IMR-90 (cell line): ENCODE measurements around the gene SUN1. TPM values are rescaled to one million over a fixed set of nuclear protein-coding genes. Genes with fewer than 3 reads are reported as not detected.
A peak's percentile ranks its signal among the peaks of the same experiment; 100 is the strongest.

Experiments used
- ATAC-seq: fragments of 200-7000 bp; cut with Tn5 transposase; 2 replicates; pipeline ENCODE4 v1.9.1; 2020; ENCODE audit warnings: low read depth, mild to moderate bottlenecking, moderate library complexity
- BruUV-seq: library from RNA; stranded (reverse); fragments of 400-500 nt; replicated peaks from 2 replicates; lab custom pipeline; 2021; lab: Mats Ljungman, UMichigan
- CTCF ChIA-PET: fragments of 300-600 bp; formaldehyde crosslinking; extraction: SDS; loops from one replicate; lab custom pipeline; 2021; ENCODE audit warnings: antibody characterized with exemption; lab: Yijun Ruan, JAX
- POLR2A ChIA-PET: fragments of 300-600 bp; sonication (Branson Sonifier 250); formaldehyde crosslinking; loops from one replicate; lab custom pipeline; 2022; ENCODE audit warnings: antibody characterized with exemption; ENCODE audit not compliant: unreplicated experiment; lab: Charles Lee
- DNase-seq: peaks from one replicate; pipeline ENCODE4 v3.0.0; 2013
- H2AFZ ChIP-seq: replicated peaks from 2 replicates; pipeline ENCODE3; 2013; ENCODE audit warnings: low read length, mild to moderate bottlenecking; ENCODE audit not compliant: poor library complexity
- H2AK5ac ChIP-seq: 2 replicates; pipeline ENCODE4 v1.6.1; 2013; ENCODE audit warnings: low read depth, low read length, inconsistent platforms
- H2AK9ac ChIP-seq: replicated peaks from 2 replicates; pipeline ENCODE3; 2013; ENCODE audit warnings: mild to moderate bottlenecking, low read depth, low read length, moderate library complexity; ENCODE audit not compliant: poor library complexity
- H2BK120ac ChIP-seq: 2 replicates; pipeline ENCODE4 v1.6.1; 2013; ENCODE audit warnings: low read depth, low read length, inconsistent platforms
- H2BK15ac ChIP-seq: 3 replicates; pipeline ENCODE4 v1.6.1; 2013; ENCODE audit warnings: low read depth, low read length, inconsistent platforms
- H2BK20ac ChIP-seq: 2 replicates; pipeline ENCODE4 v1.6.1; 2013; ENCODE audit warnings: low read depth, mild to moderate bottlenecking, inconsistent platforms, low read length, moderate library complexity
- H2BK5ac ChIP-seq: 2 replicates; pipeline ENCODE4 v1.6.1; 2013; ENCODE audit warnings: mild to moderate bottlenecking, low read depth, low read length, inconsistent platforms; ENCODE audit not compliant: poor library complexity, severe bottlenecking
- H3K14ac ChIP-seq: replicated peaks from 2 replicates; pipeline ENCODE4 v1.6.1; 2013; ENCODE audit warnings: low read depth, low read length, inconsistent platforms
- H3K18ac ChIP-seq: 2 replicates; pipeline ENCODE4 v1.6.1; 2013; ENCODE audit warnings: low read depth, low read length, control low read depth
- H3K23ac ChIP-seq: 2 replicates; pipeline ENCODE4 v1.6.1; 2013; ENCODE audit warnings: low read depth, low read length, inconsistent platforms
- H3K27ac ChIP-seq: 2 replicates; pipeline ENCODE4 v1.5.1; 2013; ENCODE audit warnings: mild to moderate bottlenecking, control low read depth, low read length; ENCODE audit not compliant: insufficient read depth
- H3K27me3 ChIP-seq: 2 replicates; pipeline ENCODE4 v1.6.1; 2013; ENCODE audit warnings: low read length; ENCODE audit not compliant: control insufficient read depth, insufficient read depth
- H3K36me3 ChIP-seq: 2 replicates; pipeline ENCODE4 v1.6.1; 2013; ENCODE audit warnings: low read length, mixed read lengths; ENCODE audit not compliant: control insufficient read depth, insufficient read depth
- H3K4ac ChIP-seq: 2 replicates; pipeline ENCODE4 v1.6.1; 2013; ENCODE audit warnings: low read depth, low read length, inconsistent platforms
- H3K4me1 ChIP-seq: 2 replicates; pipeline ENCODE4 v1.6.1; 2013; ENCODE audit warnings: low read length, mixed read lengths; ENCODE audit not compliant: control insufficient read depth, insufficient read depth
- H3K4me2 ChIP-seq: 2 replicates; pipeline ENCODE4 v1.6.1; 2013; ENCODE audit warnings: low read depth, mild to moderate bottlenecking, control low read depth, low read length, moderate library complexity
- H3K4me3 ChIP-seq: 2 replicates; pipeline ENCODE4 v1.5.1; 2013; ENCODE audit warnings: low read depth, mild to moderate bottlenecking, control low read depth, low read length, moderate library complexity; ENCODE audit not compliant: insufficient read depth
- H3K56ac ChIP-seq: 2 replicates; pipeline ENCODE4 v1.6.1; 2013; ENCODE audit warnings: low read length, inconsistent platforms; ENCODE audit not compliant: insufficient read depth; ENCODE audit errors: extremely low read depth
- H3K79me1 ChIP-seq, 2 experiments: 2 replicates each; pipeline ENCODE4 v1.6.1; 2013; ENCODE audit warnings: low read length in 2 of 2, inconsistent platforms in 1 of 2, low read depth in 1 of 2
- H3K9ac ChIP-seq: 2 replicates; pipeline ENCODE4 v1.6.1; 2013; ENCODE audit warnings: low read depth, low read length, control low read depth
- H3K9me1 ChIP-seq: 2 replicates; pipeline ENCODE4 v1.6.1; 2013; ENCODE audit warnings: low read length, inconsistent platforms; ENCODE audit not compliant: insufficient read depth
- H3K9me3 ChIP-seq: 2 replicates; pipeline ENCODE4 v1.6.1; 2013; ENCODE audit warnings: low read length; ENCODE audit not compliant: control insufficient read depth, insufficient read depth
- H4K20me1 ChIP-seq: 2 replicates; pipeline ENCODE4 v1.6.1; 2013; ENCODE audit warnings: low read length, inconsistent platforms; ENCODE audit not compliant: insufficient read depth
- H4K5ac ChIP-seq: 2 replicates; pipeline ENCODE4 v1.6.1; 2013; ENCODE audit warnings: mild to moderate bottlenecking, low read depth, low read length, control low read depth
- H4K8ac ChIP-seq, 2 experiments: 2 replicates each; pipeline ENCODE4 v1.6.1; 2013; ENCODE audit warnings: low read depth in 2 of 2, low read length in 2 of 2, control low read depth in 1 of 2, inconsistent platforms in 1 of 2
- H4K91ac ChIP-seq: 2 replicates; pipeline ENCODE4 v1.6.1; 2013; ENCODE audit warnings: low read depth, low read length, inconsistent platforms; ENCODE audit not compliant: insufficient read depth
- BHLHE40 ChIP-seq: fragments of 150-350 bp; IDR thresholded peaks from 2 replicates; pipeline ENCODE4 v1.6.1; 2016; ENCODE audit warnings: mild to moderate bottlenecking, low read depth, low read length
- CEBPB ChIP-seq: IDR thresholded peaks from 2 replicates; pipeline ENCODE4 v1.6.1; 2012; ENCODE audit warnings: low read depth, low read length, improper control_type of control experiment
- MAZ ChIP-seq: IDR thresholded peaks from 2 replicates; pipeline ENCODE4 v1.6.1; 2012; ENCODE audit warnings: low read depth, mild to moderate bottlenecking, low read length, improper control_type of control experiment, moderate library complexity, borderline replicate concordance
- NFE2L2 ChIP-seq: fragments of 150-350 bp; IDR thresholded peaks from 2 replicates; pipeline ENCODE4 v1.6.1; 2016; ENCODE audit warnings: low read depth, mild to moderate bottlenecking, low read length
- POLR2A ChIP-seq: IDR thresholded peaks from 2 replicates; pipeline ENCODE4 v1.6.1; 2012; ENCODE audit warnings: mild to moderate bottlenecking, low read depth, low read length
- RCOR1 ChIP-seq: IDR thresholded peaks from 2 replicates; pipeline ENCODE4 v1.6.1; 2012; ENCODE audit warnings: mild to moderate bottlenecking, low read length, improper control_type of control experiment; ENCODE audit not compliant: insufficient replicate concordance
- RFX5 ChIP-seq: IDR thresholded peaks from 2 replicates; pipeline ENCODE4 v1.8.0; 2012; ENCODE audit warnings: low read depth, mild to moderate bottlenecking, low read length, moderate library complexity
- WGBS, 2 experiments: methylation state at CpG; one replicate each; pipeline versions ENCODE4 v1.1.5 to v1.1.7; 2013; ENCODE audit warnings: missing lambda C conversion rate in 2 of 2; ENCODE audit not compliant: insufficient read length in 1 of 2; ENCODE audit errors: extremely low coverage in 2 of 2; 5-methylcytosine and 5-hydroxymethylcytosine counted together
- dilution Hi-C: fragments of 300-500 bp; cut with HindIII; formaldehyde crosslinking; loops from one replicate; pipeline ENCODE4 v1.14.3; 2018; ENCODE audit warnings: low sequenced_read_pairs; ENCODE audit not compliant: unreplicated experiment
- in situ Hi-C: fragments of 300-500 bp; cut with MboI; formaldehyde crosslinking; loops from 3 replicates; pipeline ENCODE4 v1.14.3; 2019; ENCODE audit warnings: low sequenced_read_pairs, inconsistent platforms, mixed read lengths
- intact Hi-C: fragments of 100-400 bp; cut with micrococcal nuclease; formaldehyde crosslinking; loops from 2 replicates; pipeline ENCODE4 v1.10.0; 2022
- polyA plus RNA-seq, 3 experiments: library from polyadenylated mRNA; depleted of rRNA; stranded (reverse); fragments of >200 nt; gene quantifications; 2 replicates each; pipeline ENCODE4 v1.2.3, GENCODE V29; 2012; ENCODE audit warnings: low replicate concordance in 1 of 3
- total RNA-seq: library from RNA; depleted of rRNA; stranded (reverse); fragments of >200 nt; gene quantifications from 2 replicates; pipeline ENCODE4 v1.2.3, GENCODE V29; 2012
- TF ChIP-seq, protein P1 (sequence below): fragments of 150-350 bp; IDR thresholded peaks from 2 replicates; pipeline ENCODE4 v1.6.1; 2017; ENCODE audit warnings: mild to moderate bottlenecking, antibody characterized with exemption, low read length, low read depth

Gene SUN1
- total and polyA plus RNA-seq, 2 of the 4 experiments (the other 2 are of a cell fraction): 113 to 239 TPM

DNA sequence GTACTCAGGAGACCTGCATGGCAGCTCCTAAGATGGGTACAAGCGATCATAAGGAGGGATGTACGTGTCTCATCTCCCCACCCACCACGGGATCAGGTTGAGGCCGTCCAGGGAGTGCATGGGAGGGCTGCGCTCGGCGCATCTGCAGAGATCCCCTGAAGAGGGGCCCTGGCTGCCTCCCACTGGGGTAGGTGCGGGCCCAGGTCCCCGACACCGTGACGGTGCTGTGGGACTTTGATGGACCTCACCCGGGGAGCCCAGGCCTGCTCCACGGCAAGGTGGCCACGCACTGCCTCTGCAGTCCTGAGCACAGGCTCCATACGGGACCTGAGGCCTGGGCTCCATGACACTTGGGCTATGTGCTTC is 56.7 kb downstream of the SUN1 start:
- intact Hi-C loops: no loop called here

More for the DNA sequence above, 56.7 kb downstream of the SUN1 start:
- no peak overlapping the region for H2BK120ac ChIP-seq
- DNase-seq (no peak), ATAC-seq (no peak)
- H3K23ac ChIP-seq: no peak overlapping the region
- dilution Hi-C loops: no loop called here
- H3K4ac ChIP-seq: no peak overlapping the region
- H4K8ac ChIP-seq: no peak overlapping the region
- no peak overlapping the region for H2AFZ ChIP-seq
- H3K4me2 ChIP-seq: no peak overlapping the region
- BruUV-seq: no TSS peak
- no peak overlapping the region for H2AK5ac ChIP-seq
- no peak overlapping the region for H3K9ac ChIP-seq
- H4K5ac ChIP-seq: no peak overlapping the region
- H2AK9ac ChIP-seq: peak overlapping the region; percentile 42
- H4K91ac ChIP-seq: no peak overlapping the region
- no peak overlapping the region for H3K56ac ChIP-seq
- H3K9me3 ChIP-seq: no peaks in the 10 kb centered on the region
- no peaks in the 10 kb centered on the region for H3K27me3 ChIP-seq
- H2BK5ac ChIP-seq: no peak overlapping the region
- in situ Hi-C loops: no loop called here
- H3K14ac ChIP-seq: no peak overlapping the region
- 0 out of 2 replicates have a peak, but pooled peaks cover 5% of the 10 kb centered on the region for H3K9me1 ChIP-seq
- POLR2A ChIA-PET: no interaction called here
- H3K4me1 ChIP-seq: no peaks in the 10 kb centered on the region
- no peak overlapping the region for H3K18ac ChIP-seq
- no peak overlapping the region for H3K4me3 ChIP-seq
- CTCF ChIA-PET: no interaction called here
- no peak overlapping the region for H3K27ac ChIP-seq
- no peak overlapping the region for H2BK20ac ChIP-seq
- no peak overlapping the region for H2BK15ac ChIP-seq
- peaks cover 49% of the 10 kb centered on the region for H3K36me3 ChIP-seq
- peaks cover 11 to 55% of the 10 kb centered on the region in 2 experiments for H3K79me1 ChIP-seq
- 87% methylated on average over 9 of the region's 15 CpGs; no CpG with 5 or more reads in 1 of the 2 experiments for WGBS, 2 experiments
- TF ChIP-seq MAZ (no peak), RCOR1 (no peak), NFE2L2 (no peak), BHLHE40 (no peak), POLR2A (no peak), RFX5 (no peak), CEBPB (no peak)
- TF ChIP-seq, protein P1, sequence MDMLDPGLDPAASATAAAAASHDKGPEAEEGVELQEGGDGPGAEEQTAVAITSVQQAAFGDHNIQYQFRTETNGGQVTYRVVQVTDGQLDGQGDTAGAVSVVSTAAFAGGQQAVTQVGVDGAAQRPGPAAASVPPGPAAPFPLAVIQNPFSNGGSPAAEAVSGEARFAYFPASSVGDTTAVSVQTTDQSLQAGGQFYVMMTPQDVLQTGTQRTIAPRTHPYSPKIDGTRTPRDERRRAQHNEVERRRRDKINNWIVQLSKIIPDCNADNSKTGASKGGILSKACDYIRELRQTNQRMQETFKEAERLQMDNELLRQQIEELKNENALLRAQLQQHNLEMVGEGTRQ: no peak
- peaks cover 49% of the 10 kb centered on the region for H4K20me1 ChIP-seq
